ENCODE results near the gene HIPK2. TPM values are rescaled to one million over a fixed set of nuclear protein-coding genes. Genes with fewer than 3 reads are reported as not detected.

HIPK2 gene
- total RNA-seq, 1 experiment from 2014 or later: 35.2 TPM

- no peaks in the 10 kb centered on the region for H3F3A ChIP-seq (ENCODE audit: insufficient read depth, low read depth)
- H3K27ac ChIP-seq: no peak overlapping the region
- peaks cover 10% of the 10 kb centered on the region; the same call in 1 of the 2 replicates for H4K20me1 ChIP-seq (ENCODE audit: insufficient read depth)
- CTCF ChIA-PET: no interaction called here
- H3K9me3 ChIP-seq (ENCODE audit: insufficient read depth, low read depth): no peaks in the 10 kb centered on the region
- POLR2A ChIA-PET (ENCODE audit: unreplicated experiment): no interaction called here
- no peak for TF ChIP-seq EZH2 (IDR thresholded peaks at IDR 0.05; ENCODE audit: low read depth)
- no peak for TF ChIP-seq CTCF (conservative IDR thresholded peaks at IDR 0.05)
- no peaks in the 10 kb centered on the region for H3K79me2 ChIP-seq (ENCODE audit: low read depth)
- no peaks in the 10 kb centered on the region for H3K9me2 ChIP-seq (ENCODE audit: insufficient read depth)
- intact Hi-C loops (cut with micrococcal nuclease; ENCODE audit: unreplicated experiment): no loop called here
- H3K36me3 ChIP-seq (ENCODE audit: low read depth): no peaks in the 10 kb centered on the region
- DNase-seq: no peak
- no peaks in the 10 kb centered on the region for H3K4me1 ChIP-seq (replicated peaks; ENCODE audit: insufficient read depth)
- no TSS peak for BruUV-seq (replicated peaks)
- no peak overlapping the region for H3K4me2 ChIP-seq
- H2AFZ ChIP-seq: no peak overlapping the region
- no peaks in the 10 kb centered on the region for H3K27me3 ChIP-seq (ENCODE audit: insufficient read depth, low read depth)
- no peak overlapping the region for H3K4me3 ChIP-seq
These were observed 34.4 kb downstream of the HIPK2 start for GRCh38 chr7:139743267-139743966.

DNA sequence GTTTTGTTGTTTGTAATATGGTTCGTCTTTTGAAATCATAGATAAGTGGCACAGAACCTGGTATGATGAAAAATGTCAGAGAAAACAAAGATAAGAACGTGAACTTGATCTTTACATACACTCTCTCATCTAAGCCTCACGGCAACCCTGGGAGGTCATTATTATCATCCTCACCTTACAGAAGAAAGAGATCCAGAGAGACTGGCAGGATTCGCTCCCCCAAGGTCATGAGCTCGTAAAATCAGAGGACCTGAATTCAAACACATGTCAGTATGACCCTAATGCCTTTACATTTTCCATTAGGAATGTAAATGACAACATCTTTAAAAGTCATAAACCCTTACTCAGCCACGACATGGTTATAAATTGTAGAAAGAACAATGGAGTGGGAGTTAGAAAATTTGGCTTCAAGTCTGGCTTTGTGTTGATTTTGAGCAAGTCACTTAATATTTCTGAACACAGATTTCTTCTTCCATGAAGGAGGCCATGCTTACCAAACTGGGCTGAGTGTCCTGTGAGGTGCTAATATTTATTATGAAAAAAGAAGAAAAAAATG, 35.9 kb downstream of the HIPK2 start:
- DNase-seq: no peak
- no peaks in the 10 kb centered on the region for H3K27me3 ChIP-seq (ENCODE audit: insufficient read depth, low read depth)
- no peak for TF ChIP-seq CTCF (conservative IDR thresholded peaks at IDR 0.05)
- peaks cover 5% of the 10 kb centered on the region; the same call in 1 of the 2 replicates for H4K20me1 ChIP-seq (ENCODE audit: insufficient read depth)
- no peaks in the 10 kb centered on the region for H3K9me2 ChIP-seq (ENCODE audit: insufficient read depth)
- H3K4me3 ChIP-seq: no peak overlapping the region
- no peaks in the 10 kb centered on the region for H3K9me3 ChIP-seq (ENCODE audit: insufficient read depth, low read depth)
- intact Hi-C loops (cut with micrococcal nuclease; ENCODE audit: unreplicated experiment): no loop called here
- no TSS peak for BruUV-seq (replicated peaks)
- CTCF ChIA-PET: no interaction called here
- H3K4me1 ChIP-seq (replicated peaks; ENCODE audit: insufficient read depth): no peaks in the 10 kb centered on the region
- no peak overlapping the region for H3K27ac ChIP-seq
- no peaks in the 10 kb centered on the region for H3K79me2 ChIP-seq (ENCODE audit: low read depth)
- POLR2A ChIA-PET (ENCODE audit: unreplicated experiment): no interaction called here
- H3F3A ChIP-seq (ENCODE audit: insufficient read depth, low read depth): no peaks in the 10 kb centered on the region
- H3K36me3 ChIP-seq (ENCODE audit: low read depth): no peaks in the 10 kb centered on the region
- H3K4me2 ChIP-seq: no peak overlapping the region
- H2AFZ ChIP-seq: no peak overlapping the region

DNA sequence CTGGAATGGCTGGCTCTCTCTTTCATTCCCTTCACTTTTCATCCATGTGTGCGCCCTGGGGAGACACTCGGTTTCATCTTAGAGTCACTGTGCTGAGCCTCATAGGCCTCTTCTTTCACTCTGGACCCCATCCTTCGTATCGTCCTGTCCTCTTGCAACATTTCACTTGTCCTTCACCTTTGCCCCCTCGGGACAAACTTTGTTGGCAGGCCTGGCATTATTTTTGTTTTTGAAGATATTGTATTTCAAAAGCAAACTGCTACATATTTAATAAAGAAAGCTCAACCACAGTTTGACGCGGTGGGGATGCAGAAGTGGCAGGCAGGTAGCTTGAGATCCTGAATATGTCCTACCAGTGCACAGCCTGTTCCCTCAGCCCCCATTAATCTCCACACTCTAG, 36.6 kb downstream of the HIPK2 start:
- ChIA-PET POLR2A (ENCODE audit: unreplicated experiment) (no interaction called here), CTCF (no interaction called here)
- no peaks in the 10 kb centered on the region for H3K9me3 ChIP-seq (ENCODE audit: insufficient read depth, low read depth)
- H3F3A ChIP-seq (ENCODE audit: insufficient read depth, low read depth): no peaks in the 10 kb centered on the region
- no peak overlapping the region for H3K4me3 ChIP-seq
- peaks cover 5% of the 10 kb centered on the region; the same call in 1 of the 2 replicates for H4K20me1 ChIP-seq (ENCODE audit: insufficient read depth)
- no TSS peak for BruUV-seq (replicated peaks)
- no peak overlapping the region for H3K4me2 ChIP-seq
- no peaks in the 10 kb centered on the region for H3K36me3 ChIP-seq (ENCODE audit: low read depth)
- H3K79me2 ChIP-seq (ENCODE audit: low read depth): no peaks in the 10 kb centered on the region
- no peak overlapping the region for H2AFZ ChIP-seq
- no peaks in the 10 kb centered on the region for H3K4me1 ChIP-seq (replicated peaks; ENCODE audit: insufficient read depth)
- intact Hi-C loops (cut with micrococcal nuclease; ENCODE audit: unreplicated experiment): no loop called here
- H3K9me2 ChIP-seq (ENCODE audit: insufficient read depth): no peaks in the 10 kb centered on the region
- no peaks in the 10 kb centered on the region for H3K27me3 ChIP-seq (ENCODE audit: insufficient read depth, low read depth)
- TF ChIP-seq EZH2 (IDR thresholded peaks at IDR 0.05; ENCODE audit: low read depth) (no peak), CTCF (conservative IDR thresholded peaks at IDR 0.05) (no peak)
- no peak overlapping the region for H3K27ac ChIP-seq
- DNase-seq: no peak
